GM19043 (cell line): ENCODE data around the gene RNF123.
"Not testable (repeated sequence)": the region's sequence is repeated elsewhere in the genome, so short reads cannot be mapped to it uniquely, and the experiment has no call there.

Experiments used
- ATAC-seq: cut with Tn5 transposase; IDR thresholded peaks from one replicate; pipeline ENCODE4 v1.9.1; 2021; ENCODE audit warnings: low read depth; ENCODE audit not compliant: unreplicated experiment

RNF123 gene

GRCh38 chr3:49734752-49735151 is 45.4 kb downstream of the RNF123 start:
- no peak for ATAC-seq

GRCh38 chr3:49738067-49738713 is 48.8 kb downstream of the RNF123 start:
- no peak for ATAC-seq

GRCh38 chr3:49740427-49740826 is 51.1 kb downstream of the RNF123 start:
- ATAC-seq = no peak

- no peak for ATAC-seq
Observed at GRCh38 chr3:49745986-49746385, 56.6 kb downstream of the RNF123 start.

GRCh38 chr3:49747792-49748480 is 58.6 kb downstream of the RNF123 start:
- no peak for ATAC-seq

- ATAC-seq = not testable (repeated sequence)
Observed at GRCh38 chr3:49748874-49749273, 59.5 kb downstream of the RNF123 start.

- no peak for ATAC-seq
Observed at GRCh38 chr3:49750056-49750455, 60.7 kb downstream of the RNF123 start.

- no peak for ATAC-seq
Observed at GRCh38 chr3:49751501-49751900, 62.1 kb downstream of the RNF123 start.

- no peak for ATAC-seq
Observed at GRCh38 chr3:49754536-49754935, 65.2 kb downstream of the RNF123 start.

GRCh38 chr3:49756036-49756435 is 66.7 kb downstream of the RNF123 start:
- ATAC-seq = no peak

GRCh38 chr3:49757197-49757596 is 67.8 kb downstream of the RNF123 start:
- ATAC-seq = no peak

- ATAC-seq = no peak
Observed at GRCh38 chr3:49759226-49759625, 69.9 kb downstream of the RNF123 start.

- ATAC-seq = no peak
Observed at GRCh38 chr3:49761661-49762060, 72.3 kb downstream of the RNF123 start.

- ATAC-seq = no peak
Observed at GRCh38 chr3:49763981-49764380, 74.6 kb downstream of the RNF123 start.

GRCh38 chr3:49769286-49769915 is 80.0 kb downstream of the RNF123 start:
- ATAC-seq = no peak

- ATAC-seq = no peak
Observed at GRCh38 chr3:49769926-49770325, 80.6 kb downstream of the RNF123 start.
